DOHH2 (cell line): ENCODE results near the gene PLEKHG7.

ENCODE experiments used
- CTCF ChIP-seq: fragments of 200-600 bp; sonication (generic); IDR thresholded peaks from one replicate; pipeline ENCODE4 v1.5.1; 2014; ENCODE audit warnings: antibody characterized with exemption, mild to moderate bottlenecking, low read depth, low read length; ENCODE audit not compliant: poor library complexity, severe bottlenecking
- EZH2phosphoT487 ChIP-seq: fragments of 200-600 bp; sonication (generic); IDR thresholded peaks from 2 replicates; pipeline ENCODE4 v1.6.1; 2017; ENCODE audit warnings: borderline replicate concordance, mild to moderate bottlenecking, antibody characterized with exemption, low read length, moderate library complexity, mixed read lengths

- TF ChIP-seq CTCF (no peak), EZH2phosphoT487 (no peak)
These were observed 32.4 kb downstream of the PLEKHG7 start for GRCh38 chr12:92735131-92735721.
